GM12878 (cell line): Measurements from ENCODE around the gene PLA2G15.
A peak's percentile ranks its signal among the peaks of the same experiment; 100 is the strongest.

ENCODE experiments used
- BHLHE40 ChIP-seq, 2 experiments: fragments of 450-650 bp in 1 of 2; IDR thresholded peaks; 2 replicates each; pipeline ENCODE4 v1.6.1; 2011 to 2017; ENCODE audit warnings: low read depth in 2 of 2, borderline replicate concordance in 1 of 2, improper control_type of control experiment in 1 of 2, low read length in 1 of 2, mild to moderate bottlenecking in 1 of 2
- CEBPB ChIP-seq, 2 experiments: fragments of 150-350 bp in 1 of 2; IDR thresholded peaks; 2 replicates each; pipeline ENCODE4 v1.6.1; 2012 to 2014; ENCODE audit warnings: low read depth in 2 of 2, low read length in 2 of 2, borderline replicate concordance in 1 of 2, inconsistent platforms in 1 of 2
- CREB1 ChIP-seq: IDR thresholded peaks from 2 replicates; pipeline ENCODE4 v1.6.1; 2012; ENCODE audit warnings: low read depth, mild to moderate bottlenecking, inconsistent platforms
- EP300 ChIP-seq, 2 experiments: fragments of 150-350 bp in 1 of 2; IDR thresholded peaks; 2 replicates each; pipeline ENCODE4 v1.6.1; 2011 to 2012; ENCODE audit warnings: low read depth in 2 of 2, low read length in 2 of 2, borderline replicate concordance in 1 of 2, improper control_type of control experiment in 1 of 2, inconsistent platforms in 1 of 2; ENCODE audit not compliant: control insufficient read depth in 1 of 2
- GABPA ChIP-seq: IDR thresholded peaks from 2 replicates; pipeline ENCODE4 v1.6.1; 2014; ENCODE audit warnings: antibody characterized with exemption, low read depth, mild to moderate bottlenecking, inconsistent platforms
- IRF3 ChIP-seq: fragments of 450-650 bp; IDR thresholded peaks from 2 replicates; pipeline ENCODE4 v1.6.1; 2014; ENCODE audit warnings: mild to moderate bottlenecking
- MEF2A ChIP-seq: IDR thresholded peaks from 2 replicates; pipeline ENCODE4 v1.6.1; 2011; ENCODE audit warnings: low read depth, mild to moderate bottlenecking, low read length, moderate library complexity; ENCODE audit not compliant: insufficient read depth
- NRF1 ChIP-seq: conservative IDR thresholded peaks from 2 replicates; pipeline ENCODE4 v1.6.1; 2011; ENCODE audit warnings: mild to moderate bottlenecking, low read depth, low read length, improper control_type of control experiment
- POLR2A ChIP-seq: IDR thresholded peaks from 2 replicates; pipeline ENCODE4 v1.6.1; 2011; ENCODE audit warnings: low read depth, mild to moderate bottlenecking, low read length
- RAD21 ChIP-seq: IDR thresholded peaks from 2 replicates; pipeline ENCODE4 v1.6.1; 2011; ENCODE audit warnings: mild to moderate bottlenecking, low read depth, low read length, moderate library complexity; ENCODE audit not compliant: insufficient read depth
- ZNF274 ChIP-seq: IDR thresholded peaks from one replicate; pipeline ENCODE4 v1.8.0; 2011; ENCODE audit not compliant: insufficient read length, insufficient read depth
- TF ChIP-seq, protein P1 (sequence below), 3 experiments: IDR thresholded peaks in 2 of 3; conservative IDR thresholded peaks in 1 of 3; 2 replicates each; pipeline ENCODE4 v1.5.1; 2011; ENCODE audit warnings: low read depth in 3 of 3, low read length in 3 of 3, mild to moderate bottlenecking in 3 of 3, control low read depth in 2 of 3, moderate library complexity in 2 of 3, inconsistent platforms in 1 of 3, mixed read lengths in 1 of 3; ENCODE audit not compliant: control insufficient read depth in 2 of 3, insufficient read depth in 1 of 3; ENCODE audit errors: extremely low read depth in 1 of 3

DNA sequence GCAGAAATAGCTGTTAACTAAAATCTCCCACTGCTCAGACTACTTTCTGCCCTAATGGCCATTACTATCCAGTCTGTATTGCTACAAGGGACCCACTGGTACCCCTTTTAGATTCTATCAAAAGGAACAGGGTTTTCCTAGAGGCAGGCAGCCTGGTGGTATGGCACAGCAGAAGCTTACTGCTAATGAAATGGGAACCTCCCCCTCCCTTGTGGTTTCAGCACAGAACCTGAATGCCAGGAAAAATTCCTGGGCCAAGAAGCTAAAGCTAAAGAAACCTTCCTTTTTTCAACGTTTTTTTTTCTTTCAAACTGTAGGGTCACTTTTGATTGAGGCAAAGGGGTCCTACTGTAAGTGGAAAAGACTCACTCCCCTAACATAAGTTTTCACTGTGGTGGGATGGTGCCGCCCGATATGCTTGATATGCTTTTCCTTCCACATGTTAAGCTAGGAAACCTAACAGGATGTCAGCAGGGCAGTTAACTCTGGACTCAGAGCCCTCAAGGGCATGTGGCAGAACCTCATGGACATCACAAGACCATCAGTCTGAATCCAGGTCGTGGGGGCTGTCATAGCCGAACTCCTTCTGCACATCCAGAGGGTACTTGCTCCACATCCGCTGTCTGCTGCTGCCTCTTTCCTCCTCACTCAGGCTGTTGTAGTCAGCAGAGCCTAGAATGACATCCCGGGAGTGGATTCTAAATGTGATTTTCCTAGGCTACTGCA, 55.7 kb downstream of the PLA2G15 start:
- TF ChIP-seq MEF2A: no peak
- no peak for TF ChIP-seq CEBPB (IDR thresholded peaks at IDR 0.05; ENCODE audit: borderline replicate concordance in 1 of 2, low read depth in 2 of 2, low read length in 2 of 2)
- TF ChIP-seq, protein P1, sequence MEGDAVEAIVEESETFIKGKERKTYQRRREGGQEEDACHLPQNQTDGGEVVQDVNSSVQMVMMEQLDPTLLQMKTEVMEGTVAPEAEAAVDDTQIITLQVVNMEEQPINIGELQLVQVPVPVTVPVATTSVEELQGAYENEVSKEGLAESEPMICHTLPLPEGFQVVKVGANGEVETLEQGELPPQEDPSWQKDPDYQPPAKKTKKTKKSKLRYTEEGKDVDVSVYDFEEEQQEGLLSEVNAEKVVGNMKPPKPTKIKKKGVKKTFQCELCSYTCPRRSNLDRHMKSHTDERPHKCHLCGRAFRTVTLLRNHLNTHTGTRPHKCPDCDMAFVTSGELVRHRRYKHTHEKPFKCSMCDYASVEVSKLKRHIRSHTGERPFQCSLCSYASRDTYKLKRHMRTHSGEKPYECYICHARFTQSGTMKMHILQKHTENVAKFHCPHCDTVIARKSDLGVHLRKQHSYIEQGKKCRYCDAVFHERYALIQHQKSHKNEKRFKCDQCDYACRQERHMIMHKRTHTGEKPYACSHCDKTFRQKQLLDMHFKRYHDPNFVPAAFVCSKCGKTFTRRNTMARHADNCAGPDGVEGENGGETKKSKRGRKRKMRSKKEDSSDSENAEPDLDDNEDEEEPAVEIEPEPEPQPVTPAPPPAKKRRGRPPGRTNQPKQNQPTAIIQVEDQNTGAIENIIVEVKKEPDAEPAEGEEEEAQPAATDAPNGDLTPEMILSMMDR (IDR thresholded peaks at IDR 0.05 in 2 of 3, conservative IDR thresholded peaks at IDR 0.05 in 1 of 3; ENCODE audit: control insufficient read depth in 2 of 3, extremely low read depth in 1 of 3, insufficient read depth in 1 of 3, low read depth in 3 of 3, low read length in 3 of 3): no peak
- no peak for TF ChIP-seq IRF3
- TF ChIP-seq CREB1: no peak
- TF ChIP-seq BHLHE40 (IDR thresholded peaks at IDR 0.05; ENCODE audit: borderline replicate concordance in 1 of 2, low read depth in 2 of 2, low read length in 1 of 2): no peak
- no peak for TF ChIP-seq NRF1
- no peak for TF ChIP-seq ZNF274
- TF ChIP-seq GABPA: no peak
- peak; percentile 45 for TF ChIP-seq POLR2A
- TF ChIP-seq RAD21: no peak
- no peak for TF ChIP-seq EP300 (IDR thresholded peaks at IDR 0.05; ENCODE audit: borderline replicate concordance in 1 of 2, control insufficient read depth in 1 of 2, low read depth in 2 of 2, low read length in 2 of 2)
